Smooth muscle cell (in vitro differentiated cells): ENCODE measurements around the gene COQ8A. TPM values are rescaled to one million over a fixed set of nuclear protein-coding genes. Genes with fewer than 3 reads are reported as not detected.

Experiments
- DNase-seq: peaks from one replicate; lab custom pipeline; 2025; ENCODE audit not compliant: unreplicated experiment; lab: John Stamatoyannopoulos, UW
- H2AFZ ChIP-seq: fragments of 200-600 bp; sonication (generic); 2 replicates; pipeline ENCODE4 v1.6.0; 2016; ENCODE audit warnings: antibody characterized with exemption, low read depth, mild to moderate bottlenecking
- H3F3A ChIP-seq: fragments of 200-600 bp; sonication (generic); 2 replicates; pipeline ENCODE4 v1.6.0; 2017; ENCODE audit warnings: antibody characterized with exemption, low read depth
- H3K27ac ChIP-seq: fragments of 200-600 bp; sonication (generic); 2 replicates; pipeline ENCODE4 v1.5.1; 2016; ENCODE audit warnings: low read depth, mild to moderate bottlenecking
- H3K27me3 ChIP-seq: fragments of 200-600 bp; sonication (generic); 2 replicates; pipeline ENCODE4 v1.6.1; 2016; ENCODE audit warnings: low read depth, mild to moderate bottlenecking
- H3K36me3 ChIP-seq: fragments of 200-600 bp; sonication (generic); 2 replicates; pipeline ENCODE4 v1.5.1; 2016; ENCODE audit warnings: low read depth
- H3K4me1 ChIP-seq: fragments of 200-600 bp; sonication (generic); 2 replicates; pipeline ENCODE4 v1.5.1; 2016; ENCODE audit warnings: low read depth
- H3K4me2 ChIP-seq: fragments of 200-600 bp; sonication (generic); 2 replicates; pipeline ENCODE4 v1.6.0; 2016; ENCODE audit warnings: mild to moderate bottlenecking
- H3K4me3 ChIP-seq: fragments of 200-600 bp; sonication (generic); 2 replicates; pipeline ENCODE4 v1.5.1; 2016; ENCODE audit warnings: mild to moderate bottlenecking
- H3K79me2 ChIP-seq: fragments of 200-600 bp; sonication (generic); 2 replicates; pipeline ENCODE4 v1.6.0; 2016; ENCODE audit warnings: low read depth, mild to moderate bottlenecking
- H3K9ac ChIP-seq: fragments of 200-600 bp; sonication (generic); 2 replicates; pipeline ENCODE4 v1.6.0; 2016; ENCODE audit warnings: low read depth
- H3K9me3 ChIP-seq: fragments of 200-600 bp; sonication (generic); replicated peaks from 2 replicates; pipeline ENCODE4 v1.5.1; 2016; ENCODE audit warnings: low read depth
- H4K20me1 ChIP-seq: fragments of 200-600 bp; sonication (generic); 2 replicates; pipeline ENCODE4 v1.6.0; 2016; ENCODE audit warnings: low read depth
- CTCF ChIP-seq: fragments of 200-600 bp; sonication (generic); IDR thresholded peaks from 2 replicates; pipeline ENCODE4 v1.5.1; 2017; ENCODE audit warnings: borderline replicate concordance, mild to moderate bottlenecking, antibody characterized with exemption; ENCODE audit not compliant: insufficient read depth, poor library complexity, severe bottlenecking
- WGBS: methylation state at CpG from one replicate; pipeline ENCODE4 v1.1.7; 2016; ENCODE audit warnings: low lambda C conversion rate; 5-methylcytosine and 5-hydroxymethylcytosine counted together
- polyA plus RNA-seq: library from polyadenylated mRNA; unstranded; fragments of >200 nt; fragmentation: Nextera tagmentation; extraction: Ambion mirVana; gene quantifications from 2 replicates; pipeline ENCODE4 v1.2.1, GENCODE V29; 2016
- total RNA-seq: library from RNA; depleted of rRNA; stranded (reverse); fragments of >200 nt; gene quantifications from 2 replicates; pipeline ENCODE4 v1.2.3, GENCODE V29; 2014

COQ8A gene
- total and polyA plus RNA-seq, 2 experiments from 2014 or later = 3.1 to 3.4 TPM

GRCh38 chr1:226964611-226965486 is 24.8 kb downstream of the COQ8A start:
- no peak overlapping the region for H3K9ac ChIP-seq
- no peak overlapping the region for H2AFZ ChIP-seq
- no peaks in the 10 kb centered on the region for H3K36me3 ChIP-seq
- H3K4me1 ChIP-seq = no peaks in the 10 kb centered on the region
- no peaks in the 10 kb centered on the region for H3K27me3 ChIP-seq
- no peak overlapping the region for H3K4me2 ChIP-seq
- no peaks in the 10 kb centered on the region for H3F3A ChIP-seq
- H3K27ac ChIP-seq = no peak overlapping the region
- no peak for TF ChIP-seq CTCF
- no peak overlapping the region for H3K4me3 ChIP-seq
- WGBS = 93% methylated on average over 29 of the region's 29 CpGs
- H4K20me1 ChIP-seq = no peaks in the 10 kb centered on the region
- no peaks in the 10 kb centered on the region for H3K9me3 ChIP-seq
- DNase-seq = no peak
- no peaks in the 10 kb centered on the region for H3K79me2 ChIP-seq

- Histone ChIP-seq H4K20me1 (no peaks in the 10 kb centered on the region), H3K36me3 (no peaks in the 10 kb centered on the region), H3K4me3 (no peak overlapping the region), H3K79me2 (no peaks in the 10 kb centered on the region), H3K4me2 (no peak overlapping the region), H3K9ac (no peak overlapping the region), H3F3A (no peaks in the 10 kb centered on the region), H3K27ac (no peak overlapping the region), H3K4me1 (no peaks in the 10 kb centered on the region), H2AFZ (no peak overlapping the region), H3K9me3 (no peaks in the 10 kb centered on the region), H3K27me3 (no peaks in the 10 kb centered on the region)
- TF ChIP-seq CTCF = no peak
- WGBS = 94% methylated on average over 23 of the region's 23 CpGs
- no peak for DNase-seq
These were observed 25.7 kb downstream of the COQ8A start for GRCh38 chr1:226965581-226966440.

- H3K9me3 ChIP-seq = no peaks in the 10 kb centered on the region
- 95% methylated on average over 4 of the region's 4 CpGs for WGBS
- no peak for DNase-seq
These were observed 26.6 kb downstream of the COQ8A start for GRCh38 chr1:226966683-226967082.

More at GRCh38 chr1:226966683-226967082, 26.6 kb downstream of the COQ8A start:
- Histone ChIP-seq H3K4me2 (no peak overlapping the region), H3K27me3 (no peaks in the 10 kb centered on the region), H3K27ac (no peak overlapping the region), H2AFZ (no peak overlapping the region), H3K9ac (no peak overlapping the region), H3K4me3 (no peak overlapping the region), H3K4me1 (no peaks in the 10 kb centered on the region), H3F3A (no peaks in the 10 kb centered on the region), H3K79me2 (no peaks in the 10 kb centered on the region), H3K36me3 (no peaks in the 10 kb centered on the region), H4K20me1 (no peaks in the 10 kb centered on the region)
- no peak for TF ChIP-seq CTCF
